ENCODE measurements around the gene ZDHHC1.

Gene ZDHHC1

DNA sequence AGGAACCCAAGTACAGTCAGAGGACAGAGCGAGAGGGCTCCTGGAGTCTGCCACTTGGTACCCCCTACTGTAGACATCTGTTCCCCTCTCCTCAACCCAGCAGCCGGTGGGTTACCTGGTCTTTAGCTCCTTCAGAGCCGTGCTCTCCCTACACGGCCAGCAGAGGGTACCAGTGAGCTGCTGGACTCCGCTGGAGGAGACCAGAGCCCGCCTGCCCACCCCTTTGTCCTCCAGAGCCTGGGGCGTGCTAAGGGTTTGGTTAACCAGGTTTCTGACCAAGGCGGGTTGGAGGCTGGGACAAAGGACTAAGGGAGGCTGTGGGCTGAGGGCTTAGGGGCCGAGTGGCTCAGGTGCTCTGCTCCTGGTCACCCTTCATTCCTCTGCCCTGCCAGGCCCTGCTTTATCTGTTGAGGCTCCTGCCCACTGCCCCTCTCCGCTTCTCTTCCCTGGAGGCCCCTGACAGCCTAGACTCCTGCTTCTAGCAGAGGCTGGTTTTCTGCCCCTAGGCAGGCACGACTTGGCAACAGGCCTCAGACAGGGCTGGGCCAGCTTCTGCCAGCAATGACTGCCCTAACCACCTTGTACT, 12.0 kb upstream of the ZDHHC1 start:
- H3K9me3 ChIP-seq (ENCODE audit: insufficient read depth, low read depth, low read length): no peaks in the 10 kb centered on the region
- H3K27me3 ChIP-seq (ENCODE audit: insufficient read depth, low read length): peaks cover 31% of the 10 kb centered on the region
- H3K9ac ChIP-seq (ENCODE audit: low read depth, low read length): peak overlapping the region; percentile 34; the same call in 1 of the 2 replicates
- no peaks in the 10 kb centered on the region for H3K36me3 ChIP-seq (ENCODE audit: insufficient read depth, low read depth, low read length)
- H3K4me1 ChIP-seq (ENCODE audit: insufficient read depth, low read length): peaks cover 45% of the 10 kb centered on the region
- no peak overlapping the region for H3K4me3 ChIP-seq (ENCODE audit: low read length)
- no peak overlapping the region for H3K27ac ChIP-seq (ENCODE audit: low read length)

- Histone ChIP-seq H3K4me1 (ENCODE audit: insufficient read depth, low read length) (peaks cover 35% of the 10 kb centered on the region), H3K27me3 (ENCODE audit: insufficient read depth, low read length) (peaks cover 31% of the 10 kb centered on the region), H3K27ac (ENCODE audit: low read length) (no peak overlapping the region), H3K9me3 (ENCODE audit: insufficient read depth, low read depth, low read length) (no peaks in the 10 kb centered on the region), H3K9ac (ENCODE audit: low read depth, low read length) (no peak overlapping the region), H3K4me3 (ENCODE audit: low read length) (no peak overlapping the region), H3K36me3 (ENCODE audit: insufficient read depth, low read depth, low read length) (no peaks in the 10 kb centered on the region)
These were observed 10.7 kb upstream of the ZDHHC1 start for GRCh38 chr16:67426950-67427349.

DNA sequence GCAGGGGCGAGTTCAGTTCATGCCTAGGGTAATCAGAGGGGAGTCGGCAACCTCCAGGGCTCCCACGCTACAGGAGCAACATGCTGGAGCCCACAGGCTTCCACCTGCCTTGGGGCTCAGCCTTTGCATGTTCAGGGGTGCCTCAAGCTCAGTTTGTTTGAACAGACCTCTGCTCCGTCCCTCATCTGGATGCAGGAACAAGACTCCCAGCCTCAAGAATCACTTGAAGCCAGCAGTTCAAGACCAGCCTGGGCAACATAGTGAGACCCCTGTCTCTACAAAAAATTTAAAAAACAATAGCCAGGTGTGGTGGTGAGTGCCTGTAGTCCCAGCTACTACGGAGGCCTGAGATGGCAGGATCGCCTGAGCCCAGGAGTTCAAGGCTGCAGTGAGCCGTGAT, 9.7 kb upstream of the ZDHHC1 start:
- peaks cover 35% of the 10 kb centered on the region for H3K4me1 ChIP-seq (ENCODE audit: insufficient read depth, low read length)
- H3K27ac ChIP-seq (ENCODE audit: low read length): no peak overlapping the region
- no peaks in the 10 kb centered on the region for H3K9me3 ChIP-seq (ENCODE audit: insufficient read depth, low read depth, low read length)
- peaks cover 25% of the 10 kb centered on the region for H3K27me3 ChIP-seq (ENCODE audit: insufficient read depth, low read length)
- H3K4me3 ChIP-seq (ENCODE audit: low read length): no peak overlapping the region
- no peaks in the 10 kb centered on the region for H3K36me3 ChIP-seq (ENCODE audit: insufficient read depth, low read depth, low read length)
- H3K9ac ChIP-seq (ENCODE audit: low read depth, low read length): peak overlapping the region; percentile 79; the same call in 1 of the 2 replicates

- peak overlapping the region; percentile 79; the same call in 1 of the 2 replicates for H3K9ac ChIP-seq (ENCODE audit: low read depth, low read length)
- H3K9me3 ChIP-seq (ENCODE audit: insufficient read depth, low read depth, low read length): no peaks in the 10 kb centered on the region
- H3K4me3 ChIP-seq (ENCODE audit: low read length): peak overlapping the region; percentile 55
- H3K27me3 ChIP-seq (ENCODE audit: insufficient read depth, low read length): peaks cover 24% of the 10 kb centered on the region
- H3K36me3 ChIP-seq (ENCODE audit: insufficient read depth, low read depth, low read length): no peaks in the 10 kb centered on the region
- H3K4me1 ChIP-seq (ENCODE audit: insufficient read depth, low read length): peaks cover 35% of the 10 kb centered on the region
- H3K27ac ChIP-seq (ENCODE audit: low read length): peak overlapping the region; percentile 90
These were observed 9.3 kb upstream of the ZDHHC1 start for GRCh38 chr16:67425580-67425979.

GRCh38 chr16:67425061-67425460, 8.8 kb upstream of the ZDHHC1 start:
- Histone ChIP-seq H3K27ac (ENCODE audit: low read length) (peak overlapping the region; percentile 90), H3K36me3 (ENCODE audit: insufficient read depth, low read depth, low read length) (no peaks in the 10 kb centered on the region), H3K4me1 (ENCODE audit: insufficient read depth, low read length) (peaks cover 35% of the 10 kb centered on the region), H3K9ac (ENCODE audit: low read depth, low read length) (peak overlapping the region; percentile 79; the same call in 1 of the 2 replicates), H3K4me3 (ENCODE audit: low read length) (peak overlapping the region; percentile 55), H3K9me3 (ENCODE audit: insufficient read depth, low read depth, low read length) (no peaks in the 10 kb centered on the region), H3K27me3 (ENCODE audit: insufficient read depth, low read length) (peaks cover 19% of the 10 kb centered on the region)

DNA sequence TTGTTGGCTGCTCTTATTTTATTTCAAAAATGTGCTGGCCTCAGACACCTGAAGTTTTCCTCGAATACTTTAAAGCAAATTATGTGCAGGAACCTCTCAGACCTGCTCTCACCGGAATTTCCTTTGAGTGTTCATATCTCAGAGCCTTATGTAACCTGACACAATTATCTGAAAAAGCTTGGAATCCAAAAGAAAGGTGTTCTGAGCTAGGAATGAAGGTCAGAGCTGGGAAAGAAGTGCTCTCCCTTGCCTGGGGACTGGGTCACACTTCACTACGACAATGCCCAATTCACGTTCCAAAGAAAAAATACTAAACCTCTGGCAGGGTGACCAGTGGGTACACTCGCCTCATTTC, 8.0 kb upstream of the ZDHHC1 start:
- H3K4me3 ChIP-seq (ENCODE audit: low read length): peak overlapping the region; percentile 55
- no peaks in the 10 kb centered on the region for H3K9me3 ChIP-seq (ENCODE audit: insufficient read depth, low read depth, low read length)
- H3K27ac ChIP-seq (ENCODE audit: low read length): peak overlapping the region; percentile 90
- H3K9ac ChIP-seq (ENCODE audit: low read depth, low read length): peak overlapping the region; percentile 79; the same call in 1 of the 2 replicates
- no peaks in the 10 kb centered on the region for H3K36me3 ChIP-seq (ENCODE audit: insufficient read depth, low read depth, low read length)
- peaks cover 35% of the 10 kb centered on the region for H3K4me1 ChIP-seq (ENCODE audit: insufficient read depth, low read length)
- peaks cover 11% of the 10 kb centered on the region for H3K27me3 ChIP-seq (ENCODE audit: insufficient read depth, low read length)

DNA sequence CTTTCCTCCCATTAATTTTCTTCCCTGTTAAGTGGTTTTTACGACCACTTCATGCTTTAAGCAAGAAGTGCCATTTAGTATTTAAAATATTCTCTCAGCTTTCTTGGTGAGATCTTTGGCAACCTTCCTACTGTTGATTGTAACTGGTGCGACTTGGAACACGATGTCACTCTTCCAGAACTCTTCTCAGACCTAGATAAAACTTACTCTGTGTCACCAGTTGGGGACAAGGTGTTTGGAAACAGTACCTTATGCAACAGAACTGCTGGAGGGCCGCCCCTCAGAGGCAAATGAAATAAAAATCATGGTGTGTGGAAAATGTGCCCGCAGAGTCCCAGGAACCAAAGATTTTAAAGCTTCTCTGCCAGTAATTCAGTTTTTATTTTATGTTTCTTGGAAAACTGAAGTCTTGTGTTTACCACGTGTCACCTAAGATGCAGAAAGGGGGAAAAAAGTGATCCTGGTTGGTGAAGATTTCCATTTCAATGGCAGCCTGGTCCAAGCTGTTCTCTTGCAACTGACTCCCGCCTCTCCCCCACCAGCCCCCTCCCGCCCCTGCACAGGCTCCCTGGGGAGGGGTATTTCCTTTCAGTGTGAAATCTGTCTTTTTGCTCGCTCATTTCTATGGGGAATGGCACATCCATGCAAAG, 7.5 kb upstream of the ZDHHC1 start:
- peaks cover 6% of the 10 kb centered on the region for H3K27me3 ChIP-seq (ENCODE audit: insufficient read depth, low read length)
- H3K4me3 ChIP-seq (ENCODE audit: low read length): peak overlapping the region; percentile 55
- peak overlapping the region; percentile 90 for H3K27ac ChIP-seq (ENCODE audit: low read length)
- H3K36me3 ChIP-seq (ENCODE audit: insufficient read depth, low read depth, low read length): no peaks in the 10 kb centered on the region
- H3K4me1 ChIP-seq (ENCODE audit: insufficient read depth, low read length): peaks cover 35% of the 10 kb centered on the region
- peak overlapping the region; percentile 79; the same call in 1 of the 2 replicates for H3K9ac ChIP-seq (ENCODE audit: low read depth, low read length)
- no peaks in the 10 kb centered on the region for H3K9me3 ChIP-seq (ENCODE audit: insufficient read depth, low read depth, low read length)

DNA sequence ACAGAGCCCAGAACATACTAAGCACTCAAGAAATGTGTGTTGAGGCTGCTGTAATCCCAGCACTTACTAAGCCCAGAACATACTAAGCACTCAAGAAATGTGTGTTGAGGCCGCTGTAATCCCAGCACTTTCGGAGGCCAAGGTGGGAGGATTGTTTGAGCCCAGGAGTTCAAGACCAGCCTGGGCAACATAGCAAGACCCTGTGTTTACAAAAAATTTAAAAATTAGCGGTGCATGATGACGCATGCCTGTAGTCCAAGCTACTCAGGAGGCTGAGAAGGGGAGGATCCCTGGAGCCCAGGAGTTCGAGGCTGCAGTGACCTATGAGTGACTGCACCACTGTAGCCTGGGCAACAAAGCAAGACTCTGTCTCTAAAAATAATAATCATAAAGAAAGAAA, 6.7 kb upstream of the ZDHHC1 start:
- Histone ChIP-seq H3K9ac (ENCODE audit: low read depth, low read length) (peak overlapping the region; percentile 79; the same call in 1 of the 2 replicates), H3K9me3 (ENCODE audit: insufficient read depth, low read depth, low read length) (no peaks in the 10 kb centered on the region), H3K4me1 (ENCODE audit: insufficient read depth, low read length) (peaks cover 29% of the 10 kb centered on the region), H3K4me3 (ENCODE audit: low read length) (no peak overlapping the region), H3K36me3 (ENCODE audit: insufficient read depth, low read depth, low read length) (no peaks in the 10 kb centered on the region), H3K27me3 (ENCODE audit: insufficient read depth, low read length) (no peaks in the 10 kb centered on the region), H3K27ac (ENCODE audit: low read length) (peak overlapping the region; percentile 80)

DNA sequence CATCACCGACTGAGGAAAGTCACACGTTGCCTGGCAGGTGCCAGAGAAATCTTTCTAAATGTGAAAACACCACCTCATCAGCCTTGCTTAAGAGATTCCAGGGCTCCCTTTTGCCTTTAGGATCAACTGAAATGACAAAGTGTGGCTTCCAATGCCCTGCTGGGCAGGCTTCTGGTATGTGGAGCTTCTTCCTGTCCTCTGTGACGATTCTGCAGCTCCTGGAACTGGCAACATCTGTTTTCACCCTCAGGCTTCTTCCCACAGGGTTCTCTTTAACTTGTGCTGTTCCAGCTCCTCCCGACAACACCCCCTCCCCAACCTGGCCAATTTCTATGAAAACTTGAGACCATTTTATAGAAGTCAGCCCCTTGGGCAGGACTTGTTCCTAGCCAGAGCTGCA, 4.8 kb upstream of the ZDHHC1 start:
- H3K9me3 ChIP-seq (ENCODE audit: insufficient read depth, low read depth, low read length): no peaks in the 10 kb centered on the region
- H3K27me3 ChIP-seq (ENCODE audit: insufficient read depth, low read length): no peaks in the 10 kb centered on the region
- H3K27ac ChIP-seq (ENCODE audit: low read length): no peak overlapping the region
- no peak overlapping the region for H3K4me3 ChIP-seq (ENCODE audit: low read length)
- H3K4me1 ChIP-seq (ENCODE audit: insufficient read depth, low read length): peaks cover 27% of the 10 kb centered on the region
- H3K36me3 ChIP-seq (ENCODE audit: insufficient read depth, low read depth, low read length): no peaks in the 10 kb centered on the region
- no peak overlapping the region for H3K9ac ChIP-seq (ENCODE audit: low read depth, low read length)

DNA sequence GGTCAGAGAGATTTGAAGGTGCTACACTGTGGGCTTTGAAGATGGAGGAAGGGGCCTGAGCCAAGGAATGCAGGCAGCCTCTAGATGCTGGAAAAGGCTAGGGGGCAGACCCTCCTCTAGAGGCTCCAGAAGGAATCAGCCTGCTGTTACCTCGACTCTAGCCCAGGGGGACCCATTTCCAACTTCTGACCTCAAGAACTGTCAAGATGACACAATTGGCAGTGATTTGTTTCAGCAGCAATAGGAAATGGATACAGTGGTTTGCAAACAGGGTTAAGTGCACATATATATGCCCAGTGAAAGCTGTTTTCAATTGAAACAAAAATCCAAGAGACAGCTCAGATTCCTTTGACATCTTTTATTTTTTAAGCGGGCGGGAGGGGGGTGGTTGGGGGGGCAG, 3.7 kb upstream of the ZDHHC1 start:
- H3K4me3 ChIP-seq (ENCODE audit: low read length): no peak overlapping the region
- no peaks in the 10 kb centered on the region for H3K36me3 ChIP-seq (ENCODE audit: insufficient read depth, low read depth, low read length)
- no peak overlapping the region for H3K9ac ChIP-seq (ENCODE audit: low read depth, low read length)
- peaks cover 5% of the 10 kb centered on the region; the same call in 1 of the 2 replicates for H3K27me3 ChIP-seq (ENCODE audit: insufficient read depth, low read length)
- H3K27ac ChIP-seq (ENCODE audit: low read length): no peak overlapping the region
- H3K9me3 ChIP-seq (ENCODE audit: insufficient read depth, low read depth, low read length): no peaks in the 10 kb centered on the region
- peaks cover 16% of the 10 kb centered on the region for H3K4me1 ChIP-seq (ENCODE audit: insufficient read depth, low read length)

- no peak overlapping the region for H3K27ac ChIP-seq (ENCODE audit: low read length)
- no peaks in the 10 kb centered on the region for H3K9me3 ChIP-seq (ENCODE audit: insufficient read depth, low read depth, low read length)
- H3K4me3 ChIP-seq (ENCODE audit: low read length): no peak overlapping the region
- H3K9ac ChIP-seq (ENCODE audit: low read depth, low read length): no peak overlapping the region
- H3K4me1 ChIP-seq (ENCODE audit: insufficient read depth, low read length): peaks cover 12% of the 10 kb centered on the region
- peaks cover 5% of the 10 kb centered on the region; the same call in 1 of the 2 replicates for H3K27me3 ChIP-seq (ENCODE audit: insufficient read depth, low read length)
- no peaks in the 10 kb centered on the region for H3K36me3 ChIP-seq (ENCODE audit: insufficient read depth, low read depth, low read length)
These were observed 3.2 kb upstream of the ZDHHC1 start for GRCh38 chr16:67419502-67419901.
